ENCODE measurements around the gene ITPR1.

GRCh38 chr3:4794331-4794730 lies 301.2 kb downstream of the ITPR1 start:
- TF ChIP-seq, protein P1, sequence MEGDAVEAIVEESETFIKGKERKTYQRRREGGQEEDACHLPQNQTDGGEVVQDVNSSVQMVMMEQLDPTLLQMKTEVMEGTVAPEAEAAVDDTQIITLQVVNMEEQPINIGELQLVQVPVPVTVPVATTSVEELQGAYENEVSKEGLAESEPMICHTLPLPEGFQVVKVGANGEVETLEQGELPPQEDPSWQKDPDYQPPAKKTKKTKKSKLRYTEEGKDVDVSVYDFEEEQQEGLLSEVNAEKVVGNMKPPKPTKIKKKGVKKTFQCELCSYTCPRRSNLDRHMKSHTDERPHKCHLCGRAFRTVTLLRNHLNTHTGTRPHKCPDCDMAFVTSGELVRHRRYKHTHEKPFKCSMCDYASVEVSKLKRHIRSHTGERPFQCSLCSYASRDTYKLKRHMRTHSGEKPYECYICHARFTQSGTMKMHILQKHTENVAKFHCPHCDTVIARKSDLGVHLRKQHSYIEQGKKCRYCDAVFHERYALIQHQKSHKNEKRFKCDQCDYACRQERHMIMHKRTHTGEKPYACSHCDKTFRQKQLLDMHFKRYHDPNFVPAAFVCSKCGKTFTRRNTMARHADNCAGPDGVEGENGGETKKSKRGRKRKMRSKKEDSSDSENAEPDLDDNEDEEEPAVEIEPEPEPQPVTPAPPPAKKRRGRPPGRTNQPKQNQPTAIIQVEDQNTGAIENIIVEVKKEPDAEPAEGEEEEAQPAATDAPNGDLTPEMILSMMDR (IDR thresholded peaks at IDR 0.05; ENCODE audit: insufficient read depth, low read length), result no peak
- no peak for TF ChIP-seq GABPA (IDR thresholded peaks at IDR 0.05; ENCODE audit: low read depth)
- TF ChIP-seq, protein P2, sequence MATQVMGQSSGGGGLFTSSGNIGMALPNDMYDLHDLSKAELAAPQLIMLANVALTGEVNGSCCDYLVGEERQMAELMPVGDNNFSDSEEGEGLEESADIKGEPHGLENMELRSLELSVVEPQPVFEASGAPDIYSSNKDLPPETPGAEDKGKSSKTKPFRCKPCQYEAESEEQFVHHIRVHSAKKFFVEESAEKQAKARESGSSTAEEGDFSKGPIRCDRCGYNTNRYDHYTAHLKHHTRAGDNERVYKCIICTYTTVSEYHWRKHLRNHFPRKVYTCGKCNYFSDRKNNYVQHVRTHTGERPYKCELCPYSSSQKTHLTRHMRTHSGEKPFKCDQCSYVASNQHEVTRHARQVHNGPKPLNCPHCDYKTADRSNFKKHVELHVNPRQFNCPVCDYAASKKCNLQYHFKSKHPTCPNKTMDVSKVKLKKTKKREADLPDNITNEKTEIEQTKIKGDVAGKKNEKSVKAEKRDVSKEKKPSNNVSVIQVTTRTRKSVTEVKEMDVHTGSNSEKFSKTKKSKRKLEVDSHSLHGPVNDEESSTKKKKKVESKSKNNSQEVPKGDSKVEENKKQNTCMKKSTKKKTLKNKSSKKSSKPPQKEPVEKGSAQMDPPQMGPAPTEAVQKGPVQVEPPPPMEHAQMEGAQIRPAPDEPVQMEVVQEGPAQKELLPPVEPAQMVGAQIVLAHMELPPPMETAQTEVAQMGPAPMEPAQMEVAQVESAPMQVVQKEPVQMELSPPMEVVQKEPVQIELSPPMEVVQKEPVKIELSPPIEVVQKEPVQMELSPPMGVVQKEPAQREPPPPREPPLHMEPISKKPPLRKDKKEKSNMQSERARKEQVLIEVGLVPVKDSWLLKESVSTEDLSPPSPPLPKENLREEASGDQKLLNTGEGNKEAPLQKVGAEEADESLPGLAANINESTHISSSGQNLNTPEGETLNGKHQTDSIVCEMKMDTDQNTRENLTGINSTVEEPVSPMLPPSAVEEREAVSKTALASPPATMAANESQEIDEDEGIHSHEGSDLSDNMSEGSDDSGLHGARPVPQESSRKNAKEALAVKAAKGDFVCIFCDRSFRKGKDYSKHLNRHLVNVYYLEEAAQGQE (IDR thresholded peaks at IDR 0.05; ENCODE audit: insufficient replicate concordance, low read depth), result no peak
- no peak for TF ChIP-seq SPI1 (IDR thresholded peaks at IDR 0.05; ENCODE audit: borderline replicate concordance, low read depth)

Data from HL-60 (cell line).